B cell (primary cell): Measurements from ENCODE around the gene PSMD1.

Experiments used
- CTCF ChIP-seq: fragments of 200-600 bp; IDR thresholded peaks from one replicate; pipeline ENCODE4 v1.8.0; 2022; ENCODE audit warnings: antibody characterized with exemption, mild to moderate bottlenecking
- EZH2 ChIP-seq: IDR thresholded peaks from 2 replicates; pipeline ENCODE4 v1.6.1; 2012; ENCODE audit warnings: borderline replicate concordance, low read depth, mild to moderate bottlenecking, moderate library complexity, low read length; ENCODE audit not compliant: insufficient read depth, poor library complexity, severe bottlenecking

- no peak for TF ChIP-seq CTCF
- TF ChIP-seq EZH2 = no peak
These were observed 38.5 kb upstream of the PSMD1 start for GRCh38 chr2:231018184-231018583.
